SK-N-SH (cell line): ENCODE results near the gene SPOCK1. TPM values are rescaled to one million over a fixed set of nuclear protein-coding genes. Genes with fewer than 3 reads are reported as not detected.

ENCODE experiments used
- CTCF ChIA-PET: fragments of 300-600, 350-600 bp; formaldehyde crosslinking; extraction: SDS; loops from one replicate; lab custom pipeline; 2021; lab: Yijun Ruan, JAX
- POLR2A ChIA-PET: fragments of 350-600 bp; sonication (Branson Sonifier 250); formaldehyde crosslinking; extraction: SDS; loops from one replicate; lab custom pipeline; 2020; ENCODE audit warnings: antibody characterized with exemption, inconsistent platforms; lab: Yijun Ruan, JAX
- DNase-seq: peaks from one replicate; pipeline ENCODE4 v3.0.0; 2012
- H2AFZ ChIP-seq: fragments of 200-600 bp; sonication (generic); 2 replicates; pipeline ENCODE4 v1.8.1; 2016; ENCODE audit warnings: antibody characterized with exemption, mild to moderate bottlenecking, low read depth
- H3F3A ChIP-seq: fragments of 200-600 bp; sonication (generic); replicated peaks from 2 replicates; pipeline ENCODE3; 2016; ENCODE audit warnings: antibody characterized with exemption, mild to moderate bottlenecking; ENCODE audit not compliant: insufficient read depth
- H3K27ac ChIP-seq, 2 experiments: fragments of 200-500 bp in 1 of 2; fragments of 200-600 bp in 1 of 2; sonication (Bioruptor generic) in 1 of 2; sonication (generic), shearing (Covaris generic) in 1 of 2; 2 replicates each; pipeline versions ENCODE4 v1.5.1 to v1.6.1; 2014 to 2016; ENCODE audit warnings: low read depth in 2 of 2, inconsistent platforms in 1 of 2, low read length in 1 of 2, mild to moderate bottlenecking in 1 of 2, mixed read lengths in 1 of 2
- H3K27me3 ChIP-seq: fragments of 200-600 bp; sonication (generic), shearing (Covaris generic); 2 replicates; pipeline ENCODE4 v1.6.1; 2016; ENCODE audit warnings: mixed run types; ENCODE audit not compliant: insufficient read depth
- H3K36me3 ChIP-seq, 2 experiments: fragments of 200-500 bp in 1 of 2; fragments of 200-600 bp in 1 of 2; sonication (Bioruptor generic) in 1 of 2; sonication (generic) in 1 of 2; replicated peaks in 1 of 2; 2 replicates each; pipeline versions ENCODE3 to v1.5.1; 2014 to 2016; ENCODE audit warnings: low read length in 1 of 2, mild to moderate bottlenecking in 1 of 2; ENCODE audit not compliant: insufficient read depth in 2 of 2, control insufficient read depth in 1 of 2
- H3K4me1 ChIP-seq, 2 experiments: fragments of 200-500 bp in 1 of 2; fragments of 200-600 bp in 1 of 2; sonication (Bioruptor generic) in 1 of 2; sonication (generic), shearing (Covaris generic) in 1 of 2; 2 replicates each; pipeline versions ENCODE4 v1.5.1 to v1.6.1; 2014 to 2016; ENCODE audit warnings: low read depth in 1 of 2, low read length in 1 of 2, mixed run types in 1 of 2; ENCODE audit not compliant: insufficient read depth in 2 of 2, control insufficient read depth in 1 of 2
- H3K4me2 ChIP-seq: fragments of 200-600 bp; sonication (generic), shearing (Covaris generic); 2 replicates; pipeline ENCODE4 v1.6.1; 2017; ENCODE audit warnings: mixed run types
- H3K4me3 ChIP-seq, 2 experiments: fragments of 200-500 bp in 1 of 2; fragments of 200-600 bp in 1 of 2; sonication (Bioruptor generic) in 1 of 2; sonication (generic), shearing (Covaris generic) in 1 of 2; 2 replicates each; pipeline versions ENCODE4 v1.5.1 to v1.8.1; 2014 to 2016; ENCODE audit warnings: low read depth in 2 of 2, inconsistent platforms in 1 of 2, low read length in 1 of 2, mild to moderate bottlenecking in 1 of 2, mixed read lengths in 1 of 2, moderate library complexity in 1 of 2
- H3K79me2 ChIP-seq: fragments of 200-600 bp; sonication (generic); 2 replicates; pipeline ENCODE4 v1.8.1; 2017; ENCODE audit warnings: mild to moderate bottlenecking; ENCODE audit not compliant: insufficient read depth
- H3K9ac ChIP-seq: fragments of 200-600 bp; sonication (generic); 2 replicates; pipeline ENCODE4 v1.6.1; 2017; ENCODE audit warnings: mixed run types
- H3K9me2 ChIP-seq: fragments of 200-600 bp; sonication (generic); 2 replicates; pipeline ENCODE4 v1.6.1; 2017; ENCODE audit warnings: mixed run types
- H3K9me3 ChIP-seq: fragments of 200-600 bp; sonication (generic); 2 replicates; pipeline ENCODE4 v1.6.1; 2017; ENCODE audit warnings: mixed run types, mild to moderate bottlenecking, moderate library complexity
- H4K20me1 ChIP-seq: fragments of 200-600 bp; sonication (generic); 2 replicates; pipeline ENCODE4 v1.6.1; 2017; ENCODE audit warnings: mild to moderate bottlenecking, mixed run types; ENCODE audit not compliant: insufficient read depth
- ELF1 ChIP-seq: IDR thresholded peaks from 2 replicates; pipeline ENCODE4 v1.4.0; 2012
- EP300 ChIP-seq, 2 experiments: IDR thresholded peaks; 2 replicates each; pipeline versions ENCODE4 v1.4.0 to v1.6.1; 2012; ENCODE audit warnings: borderline replicate concordance in 1 of 2, low read depth in 1 of 2, low read length in 1 of 2
- EZH2phosphoT487 ChIP-seq: fragments of 200-600 bp; sonication (generic); IDR thresholded peaks from 2 replicates; pipeline ENCODE4 v1.6.1; 2017; ENCODE audit warnings: low read depth, mixed run types, mild to moderate bottlenecking, antibody characterized with exemption, moderate library complexity, borderline replicate concordance
- FOXJ3 ChIP-seq: sonication (generic); formaldehyde crosslinking; IDR thresholded peaks from 2 replicates; pipeline ENCODE4 v1.5.1; 2020; ENCODE audit warnings: mild to moderate bottlenecking, missing genetic modification reagents
- GABPA ChIP-seq: IDR thresholded peaks from 2 replicates; pipeline ENCODE4 v1.4.0; 2012; ENCODE audit warnings: low read depth, mild to moderate bottlenecking
- JUND ChIP-seq: IDR thresholded peaks from 2 replicates; pipeline ENCODE4 v1.4.0; 2012
- NRF1 ChIP-seq: IDR thresholded peaks from 2 replicates; pipeline ENCODE4 v1.6.1; 2012; ENCODE audit warnings: low read depth, mild to moderate bottlenecking, low read length
- RXRA ChIP-seq: IDR thresholded peaks from 2 replicates; pipeline ENCODE4 v1.4.0; 2012; ENCODE audit warnings: low read depth, mild to moderate bottlenecking, borderline replicate concordance
- SIN3A ChIP-seq: IDR thresholded peaks from 2 replicates; pipeline ENCODE4 v1.6.1; 2012; ENCODE audit warnings: low read depth, mild to moderate bottlenecking, low read length, moderate library complexity, borderline replicate concordance
- SMC3 ChIP-seq: IDR thresholded peaks from 2 replicates; pipeline ENCODE4 v1.6.1; 2012; ENCODE audit warnings: low read depth, low read length, improper control_type of control experiment
- TCF12 ChIP-seq: IDR thresholded peaks from 2 replicates; pipeline ENCODE4 v1.4.0; 2012
- TEAD4 ChIP-seq: IDR thresholded peaks from 2 replicates; pipeline ENCODE4 v1.4.0; 2012; ENCODE audit warnings: mild to moderate bottlenecking, borderline replicate concordance; ENCODE audit not compliant: insufficient read depth
- WGBS: methylation state at CpG from one replicate; pipeline ENCODE4 v1.1.6; 2017; ENCODE audit warnings: low lambda C conversion rate; 5-methylcytosine and 5-hydroxymethylcytosine counted together
- polyA plus RNA-seq, 3 experiments: library from polyadenylated mRNA; depleted of rRNA; stranded (reverse); fragments of >200 nt; gene quantifications; 2 replicates each; pipeline ENCODE4 v1.2.3, GENCODE V29; 2012
- TF ChIP-seq, protein P1 (sequence below): IDR thresholded peaks from 2 replicates; pipeline ENCODE4 v1.4.0; 2012; ENCODE audit warnings: low read depth, borderline replicate concordance
- TF ChIP-seq, protein P2 (sequence below): IDR thresholded peaks from 2 replicates; pipeline ENCODE4 v1.4.0; 2012; ENCODE audit warnings: low read depth, borderline replicate concordance
- TF ChIP-seq, protein P3 (sequence below): IDR thresholded peaks from 2 replicates; pipeline ENCODE4 v1.6.1; 2012; ENCODE audit warnings: mild to moderate bottlenecking, low read depth, low read length, moderate library complexity
- TF ChIP-seq, protein P4 (sequence below): fragments of 200-600 bp; sonication (generic); IDR thresholded peaks from 2 replicates; pipeline ENCODE4 v1.6.1; 2017; ENCODE audit warnings: antibody characterized with exemption, mild to moderate bottlenecking, moderate library complexity

Gene SPOCK1
- polyA plus RNA-seq, 1 of the 3 experiments (the other 2 are of a cell fraction): 11.3 TPM

DNA sequence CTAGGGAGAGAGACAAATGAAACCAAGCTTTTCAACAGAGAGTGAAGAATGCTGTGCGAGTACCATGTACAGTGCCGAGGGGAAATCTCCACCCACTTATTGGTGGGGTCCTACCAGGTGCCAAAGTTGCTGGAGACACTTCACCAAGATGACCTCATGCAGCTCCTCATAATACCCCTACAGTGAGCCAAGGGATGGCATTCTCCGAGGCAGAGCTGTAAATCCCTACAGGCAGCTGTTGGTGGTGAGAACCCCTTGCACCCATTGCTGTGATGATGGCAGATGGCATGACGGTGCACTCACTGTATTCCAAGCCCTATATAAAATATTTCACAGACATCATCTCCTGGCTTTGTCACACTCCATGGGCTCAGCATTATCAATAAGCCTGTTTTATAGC, 464.9 kb downstream of the SPOCK1 start:
- Histone ChIP-seq H3K9me2 (no peaks in the 10 kb centered on the region), H3K4me1 (no peaks in the 10 kb centered on the region), H3K9ac (no peak overlapping the region), H3K36me3 (no peaks in the 10 kb centered on the region)
- CTCF ChIA-PET: no interaction called here
- DNase-seq: no peak
- TF ChIP-seq ELF1: no peak
- no peak for TF ChIP-seq RXRA
- TF ChIP-seq EP300 (IDR thresholded peaks at IDR 0.05; ENCODE audit: borderline replicate concordance in 1 of 2, low read depth in 1 of 2, low read length in 1 of 2): no peak
- TF ChIP-seq, protein P1, sequence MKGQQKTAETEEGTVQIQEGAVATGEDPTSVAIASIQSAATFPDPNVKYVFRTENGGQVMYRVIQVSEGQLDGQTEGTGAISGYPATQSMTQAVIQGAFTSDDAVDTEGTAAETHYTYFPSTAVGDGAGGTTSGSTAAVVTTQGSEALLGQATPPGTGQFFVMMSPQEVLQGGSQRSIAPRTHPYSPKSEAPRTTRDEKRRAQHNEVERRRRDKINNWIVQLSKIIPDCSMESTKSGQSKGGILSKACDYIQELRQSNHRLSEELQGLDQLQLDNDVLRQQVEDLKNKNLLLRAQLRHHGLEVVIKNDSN: no peak
- no peak for TF ChIP-seq JUND
- TF ChIP-seq SMC3: no peak
- TF ChIP-seq, protein P2, sequence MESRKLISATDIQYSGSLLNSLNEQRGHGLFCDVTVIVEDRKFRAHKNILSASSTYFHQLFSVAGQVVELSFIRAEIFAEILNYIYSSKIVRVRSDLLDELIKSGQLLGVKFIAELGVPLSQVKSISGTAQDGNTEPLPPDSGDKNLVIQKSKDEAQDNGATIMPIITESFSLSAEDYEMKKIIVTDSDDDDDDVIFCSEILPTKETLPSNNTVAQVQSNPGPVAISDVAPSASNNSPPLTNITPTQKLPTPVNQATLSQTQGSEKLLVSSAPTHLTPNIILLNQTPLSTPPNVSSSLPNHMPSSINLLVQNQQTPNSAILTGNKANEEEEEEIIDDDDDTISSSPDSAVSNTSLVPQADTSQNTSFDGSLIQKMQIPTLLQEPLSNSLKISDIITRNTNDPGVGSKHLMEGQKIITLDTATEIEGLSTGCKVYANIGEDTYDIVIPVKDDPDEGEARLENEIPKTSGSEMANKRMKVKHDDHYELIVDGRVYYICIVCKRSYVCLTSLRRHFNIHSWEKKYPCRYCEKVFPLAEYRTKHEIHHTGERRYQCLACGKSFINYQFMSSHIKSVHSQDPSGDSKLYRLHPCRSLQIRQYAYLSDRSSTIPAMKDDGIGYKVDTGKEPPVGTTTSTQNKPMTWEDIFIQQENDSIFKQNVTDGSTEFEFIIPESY: no peak
- TF ChIP-seq, protein P3, sequence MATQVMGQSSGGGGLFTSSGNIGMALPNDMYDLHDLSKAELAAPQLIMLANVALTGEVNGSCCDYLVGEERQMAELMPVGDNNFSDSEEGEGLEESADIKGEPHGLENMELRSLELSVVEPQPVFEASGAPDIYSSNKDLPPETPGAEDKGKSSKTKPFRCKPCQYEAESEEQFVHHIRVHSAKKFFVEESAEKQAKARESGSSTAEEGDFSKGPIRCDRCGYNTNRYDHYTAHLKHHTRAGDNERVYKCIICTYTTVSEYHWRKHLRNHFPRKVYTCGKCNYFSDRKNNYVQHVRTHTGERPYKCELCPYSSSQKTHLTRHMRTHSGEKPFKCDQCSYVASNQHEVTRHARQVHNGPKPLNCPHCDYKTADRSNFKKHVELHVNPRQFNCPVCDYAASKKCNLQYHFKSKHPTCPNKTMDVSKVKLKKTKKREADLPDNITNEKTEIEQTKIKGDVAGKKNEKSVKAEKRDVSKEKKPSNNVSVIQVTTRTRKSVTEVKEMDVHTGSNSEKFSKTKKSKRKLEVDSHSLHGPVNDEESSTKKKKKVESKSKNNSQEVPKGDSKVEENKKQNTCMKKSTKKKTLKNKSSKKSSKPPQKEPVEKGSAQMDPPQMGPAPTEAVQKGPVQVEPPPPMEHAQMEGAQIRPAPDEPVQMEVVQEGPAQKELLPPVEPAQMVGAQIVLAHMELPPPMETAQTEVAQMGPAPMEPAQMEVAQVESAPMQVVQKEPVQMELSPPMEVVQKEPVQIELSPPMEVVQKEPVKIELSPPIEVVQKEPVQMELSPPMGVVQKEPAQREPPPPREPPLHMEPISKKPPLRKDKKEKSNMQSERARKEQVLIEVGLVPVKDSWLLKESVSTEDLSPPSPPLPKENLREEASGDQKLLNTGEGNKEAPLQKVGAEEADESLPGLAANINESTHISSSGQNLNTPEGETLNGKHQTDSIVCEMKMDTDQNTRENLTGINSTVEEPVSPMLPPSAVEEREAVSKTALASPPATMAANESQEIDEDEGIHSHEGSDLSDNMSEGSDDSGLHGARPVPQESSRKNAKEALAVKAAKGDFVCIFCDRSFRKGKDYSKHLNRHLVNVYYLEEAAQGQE: no peak
- no peak for TF ChIP-seq TEAD4
- no peak for TF ChIP-seq GABPA
- TF ChIP-seq, protein P4, sequence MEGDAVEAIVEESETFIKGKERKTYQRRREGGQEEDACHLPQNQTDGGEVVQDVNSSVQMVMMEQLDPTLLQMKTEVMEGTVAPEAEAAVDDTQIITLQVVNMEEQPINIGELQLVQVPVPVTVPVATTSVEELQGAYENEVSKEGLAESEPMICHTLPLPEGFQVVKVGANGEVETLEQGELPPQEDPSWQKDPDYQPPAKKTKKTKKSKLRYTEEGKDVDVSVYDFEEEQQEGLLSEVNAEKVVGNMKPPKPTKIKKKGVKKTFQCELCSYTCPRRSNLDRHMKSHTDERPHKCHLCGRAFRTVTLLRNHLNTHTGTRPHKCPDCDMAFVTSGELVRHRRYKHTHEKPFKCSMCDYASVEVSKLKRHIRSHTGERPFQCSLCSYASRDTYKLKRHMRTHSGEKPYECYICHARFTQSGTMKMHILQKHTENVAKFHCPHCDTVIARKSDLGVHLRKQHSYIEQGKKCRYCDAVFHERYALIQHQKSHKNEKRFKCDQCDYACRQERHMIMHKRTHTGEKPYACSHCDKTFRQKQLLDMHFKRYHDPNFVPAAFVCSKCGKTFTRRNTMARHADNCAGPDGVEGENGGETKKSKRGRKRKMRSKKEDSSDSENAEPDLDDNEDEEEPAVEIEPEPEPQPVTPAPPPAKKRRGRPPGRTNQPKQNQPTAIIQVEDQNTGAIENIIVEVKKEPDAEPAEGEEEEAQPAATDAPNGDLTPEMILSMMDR: no peak
- TF ChIP-seq EZH2phosphoT487: no peak
- TF ChIP-seq SIN3A: no peak
- TF ChIP-seq TCF12: no peak
- TF ChIP-seq NRF1: no peak
- no peak for TF ChIP-seq FOXJ3 (CRISPR knock-in tag)
- TF ChIP-seq, all 33 proteins: peak for 0
- Histone ChIP-seq H3K4me3 (no peak overlapping the region), H3F3A (no peaks in the 10 kb centered on the region), H3K4me2 (no peak overlapping the region), H2AFZ (no peak overlapping the region), H3K27me3 (no peaks in the 10 kb centered on the region), H4K20me1 (no peaks in the 10 kb centered on the region), H3K27ac (no peak overlapping the region), H3K79me2 (no peaks in the 10 kb centered on the region), H3K9me3 (no peaks in the 10 kb centered on the region)
- WGBS: 94% methylated on average over 3 of the region's 4 CpGs
- POLR2A ChIA-PET: no interaction called here
